ENCODE results near the gene STUB1.
A peak's percentile ranks its signal among the peaks of the same experiment; 100 is the strongest.
"Not testable (repeated sequence)": the region's sequence is repeated elsewhere in the genome, so short reads cannot be mapped to it uniquely, and the experiment has no call there.

Gene STUB1

DNA sequence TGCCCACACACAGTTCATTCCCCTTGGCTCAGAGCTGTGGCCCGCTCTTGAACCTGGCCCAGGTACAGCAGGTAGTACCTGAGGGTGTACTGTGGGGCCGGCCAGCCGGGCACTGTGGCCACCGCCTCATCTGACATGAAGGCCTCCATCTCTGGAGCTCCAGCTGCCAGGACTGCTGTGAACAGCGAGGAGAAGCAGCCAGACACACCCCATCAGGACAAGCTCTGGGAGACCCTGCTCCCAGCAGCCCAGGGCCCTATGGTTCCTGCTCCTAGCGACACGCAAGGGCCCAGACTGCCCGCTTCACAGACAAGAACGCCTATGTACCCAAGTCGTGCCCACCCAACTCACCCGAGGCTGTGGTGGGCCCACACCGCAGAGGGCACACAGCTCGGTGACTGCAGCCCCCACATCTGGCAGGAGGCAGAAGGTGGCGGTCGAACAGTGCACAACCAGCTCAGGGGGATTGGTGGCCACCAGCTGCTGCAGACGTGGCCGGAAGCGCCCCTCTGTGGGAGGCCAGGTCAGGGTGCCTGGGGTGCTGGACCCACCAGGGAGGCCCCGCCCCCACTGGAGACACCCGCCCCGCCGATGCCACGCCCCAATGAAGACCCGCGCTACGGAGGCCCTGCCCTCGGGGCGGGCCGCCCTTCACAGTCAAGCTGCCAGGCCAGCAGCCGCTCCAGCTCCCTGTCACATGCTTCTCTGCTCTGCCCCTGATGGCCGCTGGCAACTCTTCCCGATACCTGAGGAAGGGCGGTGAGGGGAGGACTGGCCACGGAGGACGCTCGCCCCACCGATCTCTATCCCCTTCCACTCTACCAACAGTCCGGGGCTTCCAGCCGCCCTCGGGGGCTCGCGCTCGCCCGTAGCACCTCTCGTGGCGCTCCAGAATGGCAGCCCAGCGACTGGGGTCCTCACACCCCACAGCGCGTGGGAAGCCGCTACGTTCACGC, 1.1 kb upstream of the STUB1 start:
- DNase-seq (ENCODE audit: low read depth), result no peak

DNA sequence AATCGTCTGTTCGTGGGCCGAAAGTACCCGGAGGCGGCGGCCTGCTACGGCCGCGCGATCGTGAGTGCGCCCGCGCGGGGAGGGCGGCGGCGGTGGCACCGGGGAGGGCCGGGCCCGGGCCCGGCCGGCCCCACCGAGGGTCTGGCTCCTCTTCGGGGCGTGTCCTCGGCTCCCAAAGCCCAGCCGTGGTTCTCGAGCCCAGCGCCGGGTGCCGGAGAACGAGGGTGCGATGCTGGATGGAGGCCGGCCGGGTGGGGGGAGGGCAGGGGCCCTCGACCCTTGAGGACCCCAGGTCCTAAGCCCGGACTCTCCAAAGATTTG, 375 bp downstream of the STUB1 start:
- DNase-seq (ENCODE audit: low read depth), result no peak

DNA sequence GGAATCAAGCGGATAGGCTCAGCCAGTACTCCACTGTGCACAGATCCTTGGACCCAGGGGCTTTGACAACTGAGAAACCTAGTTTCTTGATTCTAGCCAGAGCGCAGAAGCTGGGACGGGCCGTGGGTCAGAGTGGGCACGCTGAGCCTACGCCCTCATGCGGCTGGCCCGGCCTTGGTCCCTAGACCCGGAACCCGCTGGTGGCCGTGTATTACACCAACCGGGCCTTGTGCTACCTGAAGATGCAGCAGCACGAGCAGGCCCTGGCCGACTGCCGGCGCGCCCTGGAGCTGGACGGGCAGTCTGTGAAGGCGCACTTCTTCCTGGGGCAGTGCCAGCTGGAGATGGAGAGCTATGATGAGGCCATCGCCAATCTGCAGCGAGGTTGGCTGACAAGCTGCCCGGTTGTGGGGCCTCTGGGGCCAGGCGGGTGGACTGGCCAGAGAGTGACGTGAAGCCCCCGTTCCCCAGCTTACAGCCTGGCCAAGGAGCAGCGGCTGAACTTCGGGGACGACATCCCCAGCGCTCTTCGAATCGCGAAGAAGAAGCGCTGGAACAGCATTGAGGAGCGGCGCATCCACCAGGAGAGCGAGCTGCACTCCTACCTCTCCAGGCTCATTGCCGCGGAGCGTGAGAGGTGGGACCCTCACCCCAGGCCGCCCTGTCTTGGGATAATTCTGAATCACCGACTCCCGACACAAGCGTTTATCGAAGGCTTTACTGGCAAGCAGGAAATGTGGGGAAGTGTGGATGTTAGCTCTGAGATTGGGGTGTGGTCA, 946 bp downstream of the STUB1 start:
- no peak for DNase-seq (ENCODE audit: low read depth)

GRCh38 chr16:681746-682427, 1.7 kb downstream of the STUB1 start:
- no peak for DNase-seq (ENCODE audit: low read depth)

GRCh38 chr16:682493-683395, 2.5 kb downstream of the STUB1 start:
- no peak for DNase-seq (ENCODE audit: low read depth)

DNA sequence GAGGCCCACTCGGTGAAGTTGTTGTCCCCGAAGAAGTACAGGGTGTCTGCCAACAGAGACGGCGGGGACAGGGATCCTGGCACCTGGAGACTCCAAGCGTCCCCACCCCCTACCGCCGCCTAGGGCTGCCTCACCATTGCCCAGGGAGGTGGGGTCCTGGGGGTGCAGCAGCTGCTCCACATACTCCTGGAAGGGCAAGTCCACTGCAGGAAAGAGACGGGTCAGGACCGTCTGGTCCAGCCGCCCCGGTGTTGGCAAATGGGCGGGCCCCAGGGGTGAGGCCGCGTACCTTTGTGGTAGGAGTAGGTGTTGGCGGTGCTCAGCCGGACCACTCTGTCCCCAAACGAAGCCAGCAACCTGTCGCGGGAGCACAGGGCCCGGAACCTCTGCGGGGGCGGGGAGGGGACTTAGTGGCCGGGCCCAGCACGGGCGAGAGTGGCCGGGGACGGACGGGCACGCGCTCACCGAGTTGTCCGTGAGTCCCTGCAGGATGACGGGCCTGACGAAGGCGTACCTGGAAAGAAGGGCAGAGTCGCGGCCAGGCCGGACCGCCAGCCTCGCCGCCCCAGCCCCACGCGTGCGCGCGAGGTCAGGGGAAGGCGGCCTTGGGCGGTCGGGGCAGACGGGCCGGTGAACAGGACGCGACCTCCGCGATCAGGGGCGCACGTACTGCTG, 3.3 kb downstream of the STUB1 start:
- no peak for DNase-seq (ENCODE audit: low read depth)

GRCh38 chr16:684071-684794, 4.0 kb downstream of the STUB1 start, which contains the start of gene JMJD8:
Gene JMJD8, minus strand, starts transcription at chr16:684334. Its CDS starts 15 bp downstream, at chr16:684319.
- DNase-seq (ENCODE audit: low read depth), result peak; percentile 88

DNA sequence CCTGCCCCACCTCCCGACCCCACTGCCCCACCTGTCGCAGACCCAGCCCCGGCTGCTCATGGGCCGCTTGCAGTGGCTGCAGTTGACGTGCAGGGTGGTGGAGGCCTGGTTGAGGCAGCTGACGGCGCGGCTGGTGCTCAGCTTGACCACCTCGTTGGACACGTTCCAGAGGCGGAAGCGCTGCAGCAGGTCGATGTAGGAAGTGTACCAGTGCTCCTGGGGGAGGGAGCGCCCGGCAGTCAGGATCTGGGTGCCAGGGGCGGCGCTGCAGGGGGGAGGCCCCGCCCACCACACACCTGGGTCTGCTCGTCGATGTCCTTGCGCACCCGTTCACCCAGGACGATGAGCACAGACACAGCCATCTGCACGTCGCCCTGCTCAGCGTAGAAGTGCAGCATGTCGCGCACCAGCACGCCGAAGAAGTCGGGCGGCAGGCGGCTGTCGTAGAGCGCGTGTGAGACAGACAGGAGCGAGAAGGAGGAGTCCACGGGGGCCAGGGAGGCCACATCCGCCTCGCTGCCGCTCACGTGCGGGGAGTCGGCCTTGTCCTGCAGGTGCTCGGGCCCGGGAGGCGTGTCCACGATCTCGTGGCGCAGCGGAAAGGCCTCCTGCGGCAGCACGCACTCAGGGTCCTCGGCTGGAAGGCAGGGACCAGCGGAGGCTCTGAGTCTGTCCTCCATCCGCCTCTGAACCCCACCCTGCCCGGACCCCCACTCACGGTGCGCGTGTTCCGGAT, 4.9 kb downstream of the STUB1 start:
- DNase-seq (ENCODE audit: low read depth), result no peak

- DNase-seq (ENCODE audit: low read depth), result no peak
Measured at GRCh38 chr16:685967-686366, 5.8 kb downstream of the STUB1 start.

- DNase-seq (ENCODE audit: low read depth), result no peak
Measured at GRCh38 chr16:686459-687260, 6.5 kb downstream of the STUB1 start.

GRCh38 chr16:687499-687898, 7.3 kb downstream of the STUB1 start:
- DNase-seq (ENCODE audit: low read depth), result no peak

DNA sequence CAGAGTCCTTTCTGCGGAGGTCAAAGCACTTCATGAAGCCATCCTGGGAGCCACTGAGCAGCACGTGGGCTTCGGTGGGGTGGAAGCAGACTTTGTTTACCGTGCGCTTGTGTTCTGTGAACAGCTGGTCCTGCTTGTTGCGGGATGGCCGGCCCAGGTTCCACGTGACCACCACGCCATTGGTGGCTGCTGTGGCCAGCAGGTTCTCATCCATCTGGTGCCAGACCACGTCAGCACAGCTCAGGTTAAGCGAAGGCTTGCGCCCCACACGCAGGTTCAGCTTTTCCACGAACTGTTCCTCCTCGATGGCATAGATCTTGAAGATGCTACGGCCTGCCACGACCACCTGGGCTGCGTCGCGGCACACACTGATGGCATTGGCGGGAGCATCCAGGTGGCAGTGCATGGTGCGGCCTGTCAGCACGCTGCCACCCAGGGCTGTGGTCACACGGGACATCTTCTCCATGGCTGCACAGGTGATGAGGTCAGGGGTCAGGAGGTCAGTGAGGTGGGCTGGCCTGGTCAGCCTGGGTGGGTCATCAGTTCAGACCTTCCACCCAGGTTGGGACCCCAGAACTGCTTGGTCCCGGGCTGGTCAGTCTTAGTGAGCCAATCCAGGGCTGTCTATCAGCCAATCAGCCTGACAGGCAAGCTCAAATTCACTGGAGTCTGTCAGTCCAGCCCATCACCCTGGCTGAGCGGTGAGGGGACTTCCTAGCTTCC, 9.1 kb downstream of the STUB1 start:
- no peak for DNase-seq (ENCODE audit: low read depth)

DNA sequence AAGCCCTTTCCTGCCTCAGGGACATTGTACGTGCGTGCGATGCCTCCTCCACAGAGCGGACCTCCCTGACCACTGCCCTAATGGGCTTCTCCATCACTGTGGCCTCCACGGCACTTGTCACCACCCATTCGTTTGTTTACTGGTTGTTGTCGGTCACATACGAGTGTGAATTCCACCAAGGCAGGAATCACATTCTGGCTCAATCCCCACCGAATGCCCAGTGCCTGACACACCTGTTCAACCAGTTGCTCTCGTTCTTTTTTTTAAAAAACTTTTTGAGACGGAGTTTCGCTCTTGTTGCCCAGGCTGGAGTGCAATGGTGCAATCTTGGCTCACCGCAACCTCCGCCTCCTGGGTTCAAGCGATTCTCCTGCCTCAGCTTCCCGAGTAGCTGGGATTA, 11.0 kb downstream of the STUB1 start:
- DNase-seq (ENCODE audit: low read depth), result not testable (repeated sequence)

GRCh38 chr16:692356-693108, 12.3 kb downstream of the STUB1 start:
- DNase-seq (ENCODE audit: low read depth), result no peak

DNA sequence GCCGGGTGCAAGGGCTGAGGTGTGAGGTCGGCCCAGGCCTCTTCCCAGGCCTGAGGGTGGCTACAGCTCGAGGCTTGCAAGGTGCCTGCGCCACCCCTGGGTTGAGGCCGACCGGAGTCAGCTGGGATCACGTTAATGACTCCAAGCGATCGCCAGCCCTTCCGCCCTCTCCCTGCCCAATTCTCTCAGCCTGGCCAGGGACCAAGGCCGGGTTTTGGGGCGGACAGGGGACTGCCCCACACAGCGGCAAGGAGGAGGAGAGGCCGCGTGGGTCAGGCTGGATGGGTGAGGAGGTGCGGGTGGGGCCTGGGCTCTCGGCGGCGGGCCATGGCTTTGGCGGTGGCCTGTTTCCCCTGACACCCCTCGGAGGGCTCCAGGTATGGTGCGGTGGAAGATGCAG, 13.2 kb downstream of the STUB1 start:
- no peak for DNase-seq (ENCODE audit: low read depth)

- no peak for DNase-seq (ENCODE audit: low read depth)
Measured at GRCh38 chr16:693766-694165, 13.6 kb downstream of the STUB1 start.

DNA sequence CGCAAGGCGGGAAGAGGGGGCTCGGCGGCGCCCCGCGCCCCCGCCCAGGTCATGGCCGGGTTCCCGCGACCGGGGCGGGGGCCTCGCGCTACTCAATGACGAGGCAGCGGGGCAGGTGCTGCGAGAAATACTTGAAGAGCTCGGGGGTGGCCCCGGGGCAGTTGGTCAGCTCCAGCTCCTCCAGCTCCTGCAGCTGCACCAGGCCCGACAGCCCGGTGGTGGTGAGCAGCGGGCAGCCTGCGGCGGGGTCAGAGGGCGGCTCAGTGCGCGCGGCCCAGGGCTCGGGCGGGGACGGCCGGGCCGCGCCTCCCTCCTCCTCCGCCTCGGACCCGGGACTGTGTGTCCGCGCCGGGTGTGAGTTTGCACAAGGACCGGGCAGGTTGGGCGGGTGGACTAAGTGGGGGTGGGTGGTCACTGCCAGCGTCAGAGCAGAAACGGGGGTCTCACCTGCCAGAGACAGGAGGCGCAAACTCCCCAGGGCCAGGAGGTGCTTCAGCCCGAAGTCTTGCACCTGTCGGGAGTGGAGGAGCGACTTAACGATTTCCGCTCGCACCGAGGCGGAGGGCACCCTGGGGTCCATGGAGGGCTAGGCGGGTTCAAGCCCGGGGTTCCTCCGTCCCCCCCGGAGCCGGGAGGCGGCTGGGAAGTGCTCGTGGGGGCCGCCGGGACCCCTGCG, 14.1 kb downstream of the STUB1 start:
- no peak for DNase-seq (ENCODE audit: low read depth)
